Vagina (tissue), 2 donors: Measurements from ENCODE around the gene SLC2A11.
"Not testable (repeated sequence)": the region's sequence is repeated elsewhere in the genome, so short reads cannot be mapped to it uniquely, and the experiment has no call there.

ENCODE experiments used
- CTCF ChIP-seq, 3 experiments: fragments of 450-650 bp in 2 of 3; fragments of 200-600 bp in 1 of 3; sonication (generic) in 1 of 3; IDR thresholded peaks; one replicate each; pipeline ENCODE4 v1.5.1; 2017 to 2019; ENCODE audit warnings: antibody characterized with exemption in 3 of 3, mild to moderate bottlenecking in 2 of 3, moderate library complexity in 2 of 3
- POLR2AphosphoS5 ChIP-seq, 2 donors: sonication (generic); formaldehyde crosslinking; IDR thresholded peaks; one replicate each; pipeline ENCODE4 v1.9.0; 2017; ENCODE audit warnings: antibody characterized with exemption in 2 of 2, mild to moderate bottlenecking in 2 of 2, low read depth in 1 of 2; ENCODE audit not compliant: insufficient read depth in 1 of 2

- not testable (repeated sequence) for TF ChIP-seq CTCF (IDR thresholded peaks at IDR 0.05); POLR2AphosphoS5 (IDR thresholded peaks at IDR 0.05; ENCODE audit: insufficient read depth in 1 of 2, low read depth in 1 of 2)
Measured at GRCh38 chr22:23860187-23860586, 2.5 kb downstream of the SLC2A11 start.
